Measurements from ENCODE around the gene PLRG1. TPM values are rescaled to one million over a fixed set of nuclear protein-coding genes. Genes with fewer than 3 reads are reported as not detected.

The PLRG1 gene
- total RNA-seq, 4 donors from 2014 or later: 35.6 to 45.7 (median 40.2) TPM

DNA sequence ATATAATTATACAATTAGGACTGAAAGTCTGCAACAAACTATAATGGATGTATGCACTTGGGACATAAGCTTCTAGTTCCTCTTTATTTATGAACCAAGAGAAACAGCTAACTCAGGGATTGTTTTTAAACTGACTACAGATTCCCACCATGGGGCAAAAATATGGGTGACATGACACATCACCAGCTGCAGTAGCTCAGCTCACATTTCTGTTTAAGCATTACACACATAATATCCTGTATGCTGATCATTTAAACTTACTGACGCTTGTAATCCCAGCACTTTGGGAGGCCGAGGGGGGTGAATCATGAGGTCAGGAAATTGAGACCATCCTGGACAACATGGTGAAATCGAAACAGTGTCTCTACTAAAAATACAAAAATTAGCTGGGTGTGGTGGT lies 24.1 kb upstream of the PLRG1 start:
- 51% methylated on average over 3 of the region's 3 CpGs for WGBS
- H3K9me3 ChIP-seq: no peaks in the 10 kb centered on the region
- no peak overlapping the region for H3K27ac ChIP-seq (replicated peaks in 1 of 4)
- DNase-seq (ENCODE audit: extremely low spot score): no peak
- no peak overlapping the region for H3K4me3 ChIP-seq
- intact Hi-C loops (cut with DNase I): no loop called here
- no peak for TF ChIP-seq POLR2A (IDR thresholded peaks at IDR 0.05; ENCODE audit: low read depth)
- no peak for TF ChIP-seq POLR2AphosphoS5 (IDR thresholded peaks at IDR 0.05)
- no peak for TF ChIP-seq EP300 (IDR thresholded peaks at IDR 0.05)
- TF ChIP-seq, protein P1, sequence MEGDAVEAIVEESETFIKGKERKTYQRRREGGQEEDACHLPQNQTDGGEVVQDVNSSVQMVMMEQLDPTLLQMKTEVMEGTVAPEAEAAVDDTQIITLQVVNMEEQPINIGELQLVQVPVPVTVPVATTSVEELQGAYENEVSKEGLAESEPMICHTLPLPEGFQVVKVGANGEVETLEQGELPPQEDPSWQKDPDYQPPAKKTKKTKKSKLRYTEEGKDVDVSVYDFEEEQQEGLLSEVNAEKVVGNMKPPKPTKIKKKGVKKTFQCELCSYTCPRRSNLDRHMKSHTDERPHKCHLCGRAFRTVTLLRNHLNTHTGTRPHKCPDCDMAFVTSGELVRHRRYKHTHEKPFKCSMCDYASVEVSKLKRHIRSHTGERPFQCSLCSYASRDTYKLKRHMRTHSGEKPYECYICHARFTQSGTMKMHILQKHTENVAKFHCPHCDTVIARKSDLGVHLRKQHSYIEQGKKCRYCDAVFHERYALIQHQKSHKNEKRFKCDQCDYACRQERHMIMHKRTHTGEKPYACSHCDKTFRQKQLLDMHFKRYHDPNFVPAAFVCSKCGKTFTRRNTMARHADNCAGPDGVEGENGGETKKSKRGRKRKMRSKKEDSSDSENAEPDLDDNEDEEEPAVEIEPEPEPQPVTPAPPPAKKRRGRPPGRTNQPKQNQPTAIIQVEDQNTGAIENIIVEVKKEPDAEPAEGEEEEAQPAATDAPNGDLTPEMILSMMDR (IDR thresholded peaks at IDR 0.05): no peak
- no peaks in the 10 kb centered on the region for H3K4me1 ChIP-seq
- H3K36me3 ChIP-seq: no peaks in the 10 kb centered on the region
- no peaks in the 10 kb centered on the region for H3K27me3 ChIP-seq

DNA sequence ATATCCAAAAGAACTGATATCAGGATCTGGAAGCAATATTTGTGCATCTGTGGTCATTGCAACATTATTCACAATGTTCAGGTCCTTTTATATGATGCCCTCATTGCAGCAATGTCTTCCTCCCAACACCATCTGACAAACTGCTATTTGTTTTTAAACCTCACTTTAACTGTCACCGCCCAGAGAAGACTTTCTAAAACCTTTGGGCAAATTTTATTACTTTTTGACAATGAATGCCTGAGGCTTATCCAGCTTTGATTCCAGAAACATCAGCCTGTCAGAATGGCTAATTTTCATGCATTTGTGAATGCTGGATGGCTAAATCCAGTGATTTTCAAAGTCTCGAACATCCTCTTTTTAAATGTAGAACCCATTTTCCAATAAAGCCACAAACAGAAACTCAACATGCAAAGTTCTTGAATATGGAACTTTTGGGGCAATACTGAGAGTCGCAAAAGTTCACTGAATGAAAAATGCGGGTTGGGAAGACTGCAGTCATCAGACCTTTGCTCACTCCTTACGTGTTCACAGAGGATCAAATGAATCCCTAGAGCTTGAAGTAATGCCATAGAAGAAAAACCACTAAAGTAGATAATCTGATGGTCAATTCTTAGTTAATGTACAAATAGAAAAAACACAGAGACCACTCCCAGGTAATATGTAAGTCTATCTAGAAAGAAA lies 23.1 kb upstream of the PLRG1 start:
- Histone ChIP-seq H3K4me3 (no peak overlapping the region), H3K4me1 (no peaks in the 10 kb centered on the region), H3K9me3 (no peaks in the 10 kb centered on the region), H3K36me3 (no peaks in the 10 kb centered on the region), H3K27ac (replicated peaks in 1 of 4) (no peak overlapping the region), H3K27me3 (no peaks in the 10 kb centered on the region)
- TF ChIP-seq, protein P1 (IDR thresholded peaks at IDR 0.05): no peak
- TF ChIP-seq POLR2AphosphoS5 (IDR thresholded peaks at IDR 0.05): no peak
- TF ChIP-seq EP300 (IDR thresholded peaks at IDR 0.05): no peak
- no peak for TF ChIP-seq POLR2A (IDR thresholded peaks at IDR 0.05; ENCODE audit: low read depth)
- DNase-seq (ENCODE audit: extremely low spot score): no peak
- WGBS: 84% methylated on average over 5 of the region's 5 CpGs
- intact Hi-C loops (cut with DNase I): no loop called here

DNA sequence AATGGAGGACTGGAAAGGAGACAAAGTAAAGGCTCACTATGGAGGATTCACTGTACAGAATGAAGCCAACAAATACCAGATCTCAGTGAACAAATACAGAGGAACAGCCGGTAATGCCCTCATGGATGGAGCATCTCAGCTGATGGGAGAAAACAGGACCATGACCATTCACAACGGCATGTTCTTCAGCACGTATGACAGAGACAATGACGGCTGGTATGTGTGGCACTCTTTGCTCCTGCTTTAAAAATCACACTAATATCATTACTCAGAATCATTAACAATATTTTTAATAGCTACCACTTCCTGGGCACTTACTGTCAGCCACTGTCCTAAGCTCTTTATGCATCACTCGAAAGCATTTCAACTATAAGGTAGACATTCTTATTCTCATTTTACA lies 19.4 kb upstream of the PLRG1 start:
- H3K27me3 ChIP-seq: no peaks in the 10 kb centered on the region
- no peaks in the 10 kb centered on the region for H3K4me1 ChIP-seq
- intact Hi-C loops (cut with DNase I): no loop called here
- 85% methylated on average over 5 of the region's 5 CpGs for WGBS
- H3K4me3 ChIP-seq: no peak overlapping the region
- no peak overlapping the region for H3K27ac ChIP-seq (replicated peaks in 1 of 4)
- no peak for DNase-seq (ENCODE audit: extremely low spot score)
- TF ChIP-seq POLR2A (IDR thresholded peaks at IDR 0.05; ENCODE audit: low read depth): no peak
- TF ChIP-seq, protein P1 (IDR thresholded peaks at IDR 0.05): no peak
- no peak for TF ChIP-seq EP300 (IDR thresholded peaks at IDR 0.05)
- no peak for TF ChIP-seq POLR2AphosphoS5 (IDR thresholded peaks at IDR 0.05)
- no peaks in the 10 kb centered on the region for H3K9me3 ChIP-seq
- H3K36me3 ChIP-seq: no peaks in the 10 kb centered on the region

DNA sequence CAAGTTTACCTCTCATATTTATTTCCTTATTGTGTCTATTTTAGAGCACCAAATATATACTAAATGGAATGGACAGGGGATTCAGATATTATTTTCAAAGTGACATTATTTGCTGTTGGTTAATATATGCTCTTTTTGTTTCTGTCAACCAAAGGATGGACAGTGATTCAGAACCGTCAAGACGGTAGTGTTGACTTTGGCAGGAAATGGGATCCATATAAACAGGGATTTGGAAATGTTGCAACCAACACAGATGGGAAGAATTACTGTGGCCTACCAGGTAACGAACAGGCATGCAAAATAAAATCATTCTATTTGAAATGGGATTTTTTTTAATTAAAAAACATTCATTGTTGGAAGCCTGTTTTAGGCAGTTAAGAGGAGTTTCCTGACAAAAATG lies 18.8 kb upstream of the PLRG1 start:
- no peaks in the 10 kb centered on the region for H3K36me3 ChIP-seq
- H3K27ac ChIP-seq (replicated peaks in 1 of 4): no peak overlapping the region
- no peak overlapping the region for H3K4me3 ChIP-seq
- no peaks in the 10 kb centered on the region for H3K9me3 ChIP-seq
- H3K27me3 ChIP-seq: no peaks in the 10 kb centered on the region
- no peaks in the 10 kb centered on the region for H3K4me1 ChIP-seq
- intact Hi-C loops (cut with DNase I): no loop called here
- no peak for DNase-seq (ENCODE audit: extremely low spot score)
- TF ChIP-seq EP300 (IDR thresholded peaks at IDR 0.05) (no peak), POLR2A (IDR thresholded peaks at IDR 0.05; ENCODE audit: low read depth) (no peak), POLR2AphosphoS5 (IDR thresholded peaks at IDR 0.05) (no peak)
- WGBS: 53% methylated on average over 3 of the region's 3 CpGs

DNA sequence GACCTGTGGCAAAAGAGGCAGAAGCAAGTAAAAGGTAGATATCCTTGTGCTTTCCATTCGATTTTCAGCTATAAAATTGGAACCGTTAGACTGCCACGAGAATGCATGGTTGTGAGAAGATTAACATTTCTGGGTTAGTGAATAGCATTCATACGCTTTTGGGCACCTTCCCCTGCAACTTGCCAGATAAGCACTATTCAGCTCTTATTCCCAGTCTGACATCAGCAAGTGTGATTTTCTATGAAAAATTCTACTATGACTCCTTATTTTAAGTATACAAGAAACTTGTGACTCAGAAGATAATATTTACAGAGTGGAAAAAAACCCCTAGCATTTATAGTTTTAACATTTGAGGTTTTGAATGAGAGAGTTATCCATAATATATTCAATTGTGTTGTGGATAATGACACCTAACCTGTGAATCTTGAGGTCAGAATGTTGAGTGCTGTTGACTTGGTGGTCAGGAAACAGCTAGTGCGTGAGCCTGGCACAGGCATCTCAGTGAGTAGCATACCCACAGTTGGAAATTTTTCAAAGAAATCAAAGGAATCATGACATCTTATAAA lies 16.5 kb upstream of the PLRG1 start:
- Histone ChIP-seq H3K36me3 (no peaks in the 10 kb centered on the region), H3K4me1 (no peaks in the 10 kb centered on the region), H3K27me3 (no peaks in the 10 kb centered on the region), H3K4me3 (no peak overlapping the region), H3K27ac (replicated peaks in 1 of 4) (no peak overlapping the region), H3K9me3 (no peaks in the 10 kb centered on the region)
- TF ChIP-seq POLR2A (IDR thresholded peaks at IDR 0.05; ENCODE audit: low read depth) (no peak), POLR2AphosphoS5 (IDR thresholded peaks at IDR 0.05) (no peak), EP300 (IDR thresholded peaks at IDR 0.05) (no peak)
- TF ChIP-seq, protein P1 (IDR thresholded peaks at IDR 0.05): no peak
- 79% methylated on average over 5 of the region's 5 CpGs for WGBS
- intact Hi-C loops (cut with DNase I): no loop called here
- DNase-seq (ENCODE audit: extremely low spot score): no peak

All from esophagus muscularis mucosa (tissue), 4 donors.